DND-41 (cell line): ENCODE data around the gene KSR2.

Experiments
- EZH2 ChIP-seq: IDR thresholded peaks from 3 replicates; pipeline ENCODE4 v1.6.1; 2012; ENCODE audit warnings: borderline replicate concordance, low read depth, mild to moderate bottlenecking, moderate library complexity, low read length, inconsistent platforms; ENCODE audit not compliant: severe bottlenecking
- TF ChIP-seq, protein P1 (sequence below): IDR thresholded peaks from 2 replicates; pipeline ENCODE4 v1.5.1; 2012; ENCODE audit warnings: borderline replicate concordance, low read length, moderate library complexity, mild to moderate bottlenecking; ENCODE audit not compliant: poor library complexity, severe bottlenecking; ENCODE audit errors: extremely low read depth

DNA sequence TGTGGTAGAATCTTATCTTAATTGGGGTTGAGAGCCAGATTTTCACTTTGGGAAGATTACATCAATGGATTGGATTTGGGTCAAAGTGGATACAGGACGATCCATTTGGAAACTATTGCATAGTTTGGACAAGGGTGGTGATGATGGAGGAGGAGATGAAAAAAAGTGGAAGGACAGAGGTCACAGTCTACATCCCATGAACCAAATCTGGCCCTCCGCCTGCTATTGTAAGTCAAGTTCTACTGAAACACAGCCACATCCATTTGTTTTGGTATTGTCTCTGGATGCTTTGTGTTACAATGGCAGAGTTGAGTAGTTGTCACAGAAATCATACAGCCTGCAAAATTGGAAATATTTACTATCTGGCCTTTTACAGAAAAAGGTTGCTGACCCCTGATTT is 310.6 kb downstream of the KSR2 start:
- TF ChIP-seq, protein P1, sequence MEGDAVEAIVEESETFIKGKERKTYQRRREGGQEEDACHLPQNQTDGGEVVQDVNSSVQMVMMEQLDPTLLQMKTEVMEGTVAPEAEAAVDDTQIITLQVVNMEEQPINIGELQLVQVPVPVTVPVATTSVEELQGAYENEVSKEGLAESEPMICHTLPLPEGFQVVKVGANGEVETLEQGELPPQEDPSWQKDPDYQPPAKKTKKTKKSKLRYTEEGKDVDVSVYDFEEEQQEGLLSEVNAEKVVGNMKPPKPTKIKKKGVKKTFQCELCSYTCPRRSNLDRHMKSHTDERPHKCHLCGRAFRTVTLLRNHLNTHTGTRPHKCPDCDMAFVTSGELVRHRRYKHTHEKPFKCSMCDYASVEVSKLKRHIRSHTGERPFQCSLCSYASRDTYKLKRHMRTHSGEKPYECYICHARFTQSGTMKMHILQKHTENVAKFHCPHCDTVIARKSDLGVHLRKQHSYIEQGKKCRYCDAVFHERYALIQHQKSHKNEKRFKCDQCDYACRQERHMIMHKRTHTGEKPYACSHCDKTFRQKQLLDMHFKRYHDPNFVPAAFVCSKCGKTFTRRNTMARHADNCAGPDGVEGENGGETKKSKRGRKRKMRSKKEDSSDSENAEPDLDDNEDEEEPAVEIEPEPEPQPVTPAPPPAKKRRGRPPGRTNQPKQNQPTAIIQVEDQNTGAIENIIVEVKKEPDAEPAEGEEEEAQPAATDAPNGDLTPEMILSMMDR, result no peak
- no peak for TF ChIP-seq EZH2
